ENCODE results near the gene NCK2.

DNA sequence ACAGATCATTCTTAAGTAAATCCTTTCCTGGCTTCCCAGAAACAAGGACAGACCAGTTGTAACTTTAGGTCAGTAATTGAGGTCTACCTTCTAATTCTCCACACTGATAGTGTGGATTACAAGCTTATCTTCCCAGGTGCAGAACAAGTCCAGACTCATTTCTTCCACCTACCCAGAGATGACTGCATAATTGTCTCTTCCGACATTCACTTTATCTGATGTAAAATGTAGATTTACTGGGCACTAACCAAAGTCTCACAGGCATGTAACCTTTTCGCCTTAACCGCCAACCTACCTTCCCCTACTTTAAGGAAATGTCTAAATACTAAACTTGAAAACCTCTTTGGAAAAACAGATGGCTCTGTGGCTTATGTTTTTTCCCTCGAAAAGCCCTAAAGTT is 96.2 kb downstream of the NCK2 start:
- no peak for TF ChIP-seq POLR2A (IDR thresholded peaks at IDR 0.05)
- TF ChIP-seq, protein P1, sequence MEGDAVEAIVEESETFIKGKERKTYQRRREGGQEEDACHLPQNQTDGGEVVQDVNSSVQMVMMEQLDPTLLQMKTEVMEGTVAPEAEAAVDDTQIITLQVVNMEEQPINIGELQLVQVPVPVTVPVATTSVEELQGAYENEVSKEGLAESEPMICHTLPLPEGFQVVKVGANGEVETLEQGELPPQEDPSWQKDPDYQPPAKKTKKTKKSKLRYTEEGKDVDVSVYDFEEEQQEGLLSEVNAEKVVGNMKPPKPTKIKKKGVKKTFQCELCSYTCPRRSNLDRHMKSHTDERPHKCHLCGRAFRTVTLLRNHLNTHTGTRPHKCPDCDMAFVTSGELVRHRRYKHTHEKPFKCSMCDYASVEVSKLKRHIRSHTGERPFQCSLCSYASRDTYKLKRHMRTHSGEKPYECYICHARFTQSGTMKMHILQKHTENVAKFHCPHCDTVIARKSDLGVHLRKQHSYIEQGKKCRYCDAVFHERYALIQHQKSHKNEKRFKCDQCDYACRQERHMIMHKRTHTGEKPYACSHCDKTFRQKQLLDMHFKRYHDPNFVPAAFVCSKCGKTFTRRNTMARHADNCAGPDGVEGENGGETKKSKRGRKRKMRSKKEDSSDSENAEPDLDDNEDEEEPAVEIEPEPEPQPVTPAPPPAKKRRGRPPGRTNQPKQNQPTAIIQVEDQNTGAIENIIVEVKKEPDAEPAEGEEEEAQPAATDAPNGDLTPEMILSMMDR (IDR thresholded peaks at IDR 0.05) = no peak
